ENCODE results near the gene SYNGR3. TPM values are rescaled to one million over a fixed set of nuclear protein-coding genes. Genes with fewer than 3 reads are reported as not detected.

The SYNGR3 gene
- total RNA-seq, 1 experiment from 2014 or later, result 0.81 TPM

DNA sequence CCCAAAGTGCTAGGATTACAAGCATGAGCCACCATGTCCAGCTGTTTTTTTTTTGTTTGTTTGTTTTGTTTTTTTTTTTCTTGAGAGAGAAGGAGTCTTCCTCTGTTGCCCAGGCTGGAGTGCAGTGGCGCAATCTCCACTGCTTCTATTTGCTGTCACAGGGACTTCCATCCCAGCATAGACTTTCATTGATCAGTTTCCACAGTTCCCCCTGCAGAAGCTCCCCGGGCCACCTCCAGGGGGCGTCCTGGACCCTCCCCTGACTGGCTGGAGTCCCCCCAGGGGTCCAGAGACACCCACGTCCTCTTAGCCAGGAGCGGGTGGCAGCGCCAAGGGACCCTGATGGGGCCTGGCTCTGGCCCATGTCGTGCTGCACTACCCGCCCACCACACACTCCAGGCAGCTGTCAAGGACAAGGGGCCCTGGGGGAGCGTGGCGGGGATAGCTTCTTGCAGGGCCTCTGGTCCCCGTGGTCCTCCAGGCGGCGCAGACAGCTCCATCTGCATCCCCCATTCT, 26.7 kb downstream of the SYNGR3 start:
- DNase-seq, result peak; percentile 63 to 64
- Histone ChIP-seq H3K4me1 (peaks cover 12% of the 10 kb centered on the region), H3K27ac (no peak overlapping the region), H3K4me3 (no peak overlapping the region), H3K9me3 (replicated peaks) (no peaks in the 10 kb centered on the region), H3K36me3 (no peaks in the 10 kb centered on the region), H3K27me3 (peaks cover 8% of the 10 kb centered on the region; the same call in 1 of the 2 replicates)

DNA sequence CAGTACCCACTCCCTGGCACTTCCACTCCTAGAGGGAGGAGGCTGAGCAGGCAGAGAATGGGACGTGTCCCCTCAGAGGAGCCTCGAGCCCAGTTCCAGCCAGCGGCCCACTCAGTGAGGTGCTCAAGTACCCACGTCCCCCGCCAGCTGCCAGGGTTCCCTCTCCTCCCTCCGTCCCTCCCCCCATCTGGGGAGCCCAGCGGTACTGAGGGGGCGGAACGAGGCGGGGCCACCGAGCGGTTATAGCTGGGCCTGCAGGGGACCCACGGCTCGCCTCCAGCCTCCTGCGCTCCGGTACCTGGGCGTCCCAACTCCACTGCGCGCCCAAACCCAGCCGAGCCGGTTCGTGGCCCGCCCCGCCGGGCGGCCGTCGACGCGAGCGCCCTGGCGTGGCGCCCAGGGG, 29.7 kb downstream of the SYNGR3 start, which contains the start of gene NPW:
Gene NPW (plus strand): TSS at position 268 of the 403 bp plus-strand sequence.
- Histone ChIP-seq H3K27ac (no peak within 1 kb of the TSS), H3K9me3 (replicated peaks) (no peaks in the 10 kb centered on the region), H3K4me3 (peak within 1 kb of the TSS; percentile 21; the same call in 1 of the 2 replicates), H3K4me1 (peaks cover 12% of the 10 kb centered on the region), H3K36me3 (no peaks in the 10 kb centered on the region), H3K27me3 (peaks cover 8% of the 10 kb centered on the region; the same call in 1 of the 2 replicates)
- peak in 1 of 2 experiments; percentile 37 for DNase-seq

DNA sequence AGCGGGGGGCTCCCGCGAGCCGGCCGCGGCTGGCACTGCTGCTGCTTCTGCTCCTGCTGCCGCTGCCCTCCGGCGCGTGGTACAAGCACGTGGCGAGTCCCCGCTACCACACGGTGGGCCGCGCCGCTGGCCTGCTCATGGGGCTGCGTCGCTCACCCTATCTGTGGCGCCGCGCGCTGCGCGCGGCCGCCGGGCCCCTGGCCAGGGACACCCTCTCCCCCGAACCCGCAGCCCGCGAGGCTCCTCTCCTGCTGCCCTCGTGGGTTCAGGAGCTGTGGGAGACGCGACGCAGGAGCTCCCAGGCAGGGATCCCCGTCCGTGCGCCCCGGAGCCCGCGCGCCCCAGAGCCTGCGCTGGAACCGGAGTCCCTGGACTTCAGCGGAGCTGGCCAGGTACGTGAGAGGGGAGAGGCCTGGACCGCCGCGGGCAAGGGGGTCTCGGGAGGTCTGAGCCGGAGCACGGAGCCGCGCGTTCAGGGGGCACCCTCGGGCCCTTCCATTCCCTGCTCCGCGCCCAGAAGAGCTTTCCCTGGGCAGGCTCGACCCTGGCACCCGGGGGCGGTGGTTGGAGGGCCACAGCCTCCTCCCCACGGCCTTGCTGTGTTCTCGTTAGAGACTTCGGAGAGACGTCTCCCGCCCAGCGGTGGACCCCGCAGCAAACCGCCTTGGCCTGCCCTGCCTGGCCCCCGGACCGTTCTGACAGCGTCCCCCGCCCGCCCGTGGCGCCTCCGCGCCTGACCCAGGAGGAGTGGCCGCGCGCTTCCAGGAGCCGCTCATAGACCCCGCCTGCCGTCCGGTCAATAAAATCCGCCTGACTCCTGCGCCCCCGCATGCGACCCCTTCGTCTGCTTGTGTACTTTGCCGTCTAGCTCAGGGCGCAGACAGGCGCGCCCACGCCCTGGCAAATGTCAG, 30.4 kb downstream of the SYNGR3 start:
- Histone ChIP-seq H3K27ac (no peak overlapping the region), H3K9me3 (replicated peaks) (no peaks in the 10 kb centered on the region), H3K4me3 (peak overlapping the region; percentile 21; the same call in 1 of the 2 replicates), H3K36me3 (no peaks in the 10 kb centered on the region), H3K4me1 (peaks cover 12% of the 10 kb centered on the region), H3K27me3 (peaks cover 8% of the 10 kb centered on the region; the same call in 1 of the 2 replicates)
- DNase-seq, result no peak

DNA sequence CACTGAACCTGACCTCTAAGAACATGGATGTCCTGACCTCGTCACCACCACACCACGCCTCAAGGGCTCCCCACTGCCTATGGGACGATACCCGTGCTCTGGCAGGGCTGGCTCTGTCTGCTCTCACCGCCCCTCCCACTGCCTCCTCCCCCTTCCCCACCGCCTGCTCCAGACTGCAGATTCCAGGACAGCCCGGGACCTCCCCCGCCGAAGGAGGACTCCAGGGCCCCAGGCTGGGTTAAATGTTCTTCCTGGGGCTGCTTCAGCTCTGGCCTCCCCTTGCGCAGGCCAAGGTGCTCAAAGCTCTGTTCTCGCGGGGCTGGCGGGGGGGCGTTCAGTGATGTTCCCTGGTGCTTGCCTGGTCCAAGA, 32.9 kb downstream of the SYNGR3 start:
- Histone ChIP-seq H3K27ac (no peak overlapping the region), H3K4me3 (peak overlapping the region; percentile 49), H3K36me3 (no peaks in the 10 kb centered on the region), H3K27me3 (peaks cover 19% of the 10 kb centered on the region; the same call in 1 of the 2 replicates), H3K4me1 (no peaks in the 10 kb centered on the region; the same call in 1 of the 2 replicates), H3K9me3 (replicated peaks) (no peaks in the 10 kb centered on the region)
- DNase-seq, result peak; percentile 58 to 63

GRCh38 chr16:2023092-2024031, 33.6 kb downstream of the SYNGR3 start:
- H3K27ac ChIP-seq, result peak overlapping the region; percentile 17; the same call in 1 of the 2 replicates
- H3K9me3 ChIP-seq (replicated peaks), result no peaks in the 10 kb centered on the region
- no peaks in the 10 kb centered on the region for H3K36me3 ChIP-seq
- peaks cover 25% of the 10 kb centered on the region; the same call in 1 of the 2 replicates for H3K27me3 ChIP-seq
- no peaks in the 10 kb centered on the region; the same call in 1 of the 2 replicates for H3K4me1 ChIP-seq
- H3K4me3 ChIP-seq, result peak overlapping the region; percentile 49
- DNase-seq, result peak; percentile 84 to 93

DNA sequence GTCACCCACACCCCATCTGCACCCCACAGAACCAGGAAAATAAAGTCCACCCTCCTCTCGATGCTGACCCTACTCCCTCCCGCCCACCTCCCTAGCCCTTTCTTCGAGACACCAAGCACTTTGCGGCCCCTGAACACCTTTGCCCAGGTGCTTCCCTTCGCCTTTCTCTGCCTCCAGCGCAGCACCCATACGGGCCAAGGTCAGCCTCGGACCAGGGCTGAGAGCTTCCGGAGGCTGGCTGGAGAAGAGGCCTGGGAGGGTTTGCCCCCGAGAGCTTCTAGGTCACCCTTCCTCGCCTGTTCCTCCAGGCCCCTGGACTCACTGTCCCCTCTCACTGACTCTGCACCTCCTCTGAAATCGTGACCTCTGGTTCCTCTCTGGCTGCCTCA, 34.3 kb downstream of the SYNGR3 start:
- H3K36me3 ChIP-seq, result no peaks in the 10 kb centered on the region
- no peak overlapping the region for H3K27ac ChIP-seq
- H3K27me3 ChIP-seq, result peaks cover 21% of the 10 kb centered on the region; the same call in 1 of the 2 replicates
- no peaks in the 10 kb centered on the region for H3K9me3 ChIP-seq (replicated peaks)
- peak overlapping the region; percentile 49; the same call in 1 of the 2 replicates for H3K4me3 ChIP-seq
- no peak for DNase-seq
- H3K4me1 ChIP-seq, result no peaks in the 10 kb centered on the region; the same call in 1 of the 2 replicates

DNA sequence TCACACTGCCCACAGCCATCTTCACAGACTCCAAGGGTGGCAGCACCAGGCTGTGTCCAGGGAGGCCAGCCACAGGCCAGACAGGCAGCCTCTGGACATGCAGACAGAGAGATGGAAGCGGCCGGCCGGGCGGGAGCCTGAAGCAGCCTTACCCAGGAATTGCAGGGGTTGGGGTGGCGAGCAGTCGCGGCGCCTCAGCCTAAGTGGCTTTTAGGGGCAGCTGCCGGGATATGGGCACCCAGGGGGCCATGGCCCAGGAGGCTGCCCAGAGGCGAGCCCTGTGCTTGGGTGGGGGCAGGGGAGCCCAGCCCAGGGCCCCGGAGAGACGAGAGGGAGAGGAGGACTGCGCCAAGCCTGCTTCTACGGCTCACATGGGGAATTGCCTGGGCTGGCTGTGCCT, 35.5 kb downstream of the SYNGR3 start:
- Histone ChIP-seq H3K27me3 (peaks cover 17% of the 10 kb centered on the region; the same call in 1 of the 2 replicates), H3K27ac (no peak overlapping the region), H3K4me1 (no peaks in the 10 kb centered on the region; the same call in 1 of the 2 replicates), H3K4me3 (no peak overlapping the region), H3K36me3 (no peaks in the 10 kb centered on the region), H3K9me3 (replicated peaks) (no peaks in the 10 kb centered on the region)
- DNase-seq, result no peak

DNA sequence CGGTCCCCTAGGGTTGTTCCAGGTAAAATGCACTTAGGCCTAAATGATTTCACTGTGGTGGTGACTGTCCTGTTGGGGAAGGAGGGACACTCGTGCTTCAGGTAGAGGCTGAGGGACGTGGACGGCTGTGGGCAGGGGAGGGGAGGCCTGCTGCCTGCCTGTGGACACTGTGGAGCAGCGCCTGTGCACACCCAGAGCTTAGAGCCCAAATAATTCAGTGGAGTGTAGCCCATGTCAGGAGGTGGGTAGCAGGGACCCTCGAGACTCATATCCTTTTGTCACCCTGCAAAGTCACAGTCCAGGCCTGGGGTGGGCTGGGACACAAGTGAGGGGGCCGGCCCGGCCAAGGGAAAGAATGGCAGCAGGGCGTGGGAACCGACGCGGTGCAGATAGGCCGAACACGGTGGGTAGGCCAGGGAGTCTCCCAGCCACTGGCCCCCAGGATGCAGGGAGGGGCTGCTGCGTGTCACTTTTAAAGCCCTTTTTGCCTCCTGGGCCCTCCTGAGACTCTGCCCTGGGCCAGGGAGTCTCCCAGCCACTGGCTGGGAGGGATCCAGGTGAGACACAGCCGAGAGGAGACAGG, 36.2 kb downstream of the SYNGR3 start:
- H3K4me1 ChIP-seq, result no peaks in the 10 kb centered on the region; the same call in 1 of the 2 replicates
- no peaks in the 10 kb centered on the region for H3K9me3 ChIP-seq (replicated peaks)
- no peak overlapping the region for H3K4me3 ChIP-seq
- peaks cover 17% of the 10 kb centered on the region; the same call in 1 of the 2 replicates for H3K27me3 ChIP-seq
- DNase-seq, result no peak
- no peaks in the 10 kb centered on the region for H3K36me3 ChIP-seq
- H3K27ac ChIP-seq, result no peak overlapping the region

- Histone ChIP-seq H3K27me3 (peaks cover 17% of the 10 kb centered on the region; the same call in 1 of the 2 replicates), H3K9me3 (replicated peaks) (no peaks in the 10 kb centered on the region), H3K36me3 (no peaks in the 10 kb centered on the region), H3K4me3 (peak within 1 kb of the TSS; percentile 31; the same call in 1 of the 2 replicates), H3K4me1 (no peaks in the 10 kb centered on the region; the same call in 1 of the 2 replicates), H3K27ac (no peak within 1 kb of the TSS)
- no peak for DNase-seq
Observed at GRCh38 chr16:2026461-2027023, 36.8 kb downstream of the SYNGR3 start, which contains the start of gene NHERF2. NHERF2 (plus strand) TSS chr16:2026902; CDS start chr16:2027006, 104 bp downstream.

GRCh38 chr16:2027024-2028010, 37.5 kb downstream of the SYNGR3 start:
- H3K4me3 ChIP-seq, result peak overlapping the region; percentile 31; the same call in 1 of the 2 replicates
- H3K36me3 ChIP-seq, result no peaks in the 10 kb centered on the region
- H3K9me3 ChIP-seq (replicated peaks), result no peaks in the 10 kb centered on the region
- H3K4me1 ChIP-seq, result peaks cover 2% of the 10 kb centered on the region
- DNase-seq, result no peak
- H3K27ac ChIP-seq, result no peak overlapping the region
- peaks cover 17% of the 10 kb centered on the region; the same call in 1 of the 2 replicates for H3K27me3 ChIP-seq

GRCh38 chr16:2028146-2028545, 38.4 kb downstream of the SYNGR3 start:
- H3K4me3 ChIP-seq, result no peak overlapping the region
- peaks cover 11% of the 10 kb centered on the region for H3K4me1 ChIP-seq

DNA sequence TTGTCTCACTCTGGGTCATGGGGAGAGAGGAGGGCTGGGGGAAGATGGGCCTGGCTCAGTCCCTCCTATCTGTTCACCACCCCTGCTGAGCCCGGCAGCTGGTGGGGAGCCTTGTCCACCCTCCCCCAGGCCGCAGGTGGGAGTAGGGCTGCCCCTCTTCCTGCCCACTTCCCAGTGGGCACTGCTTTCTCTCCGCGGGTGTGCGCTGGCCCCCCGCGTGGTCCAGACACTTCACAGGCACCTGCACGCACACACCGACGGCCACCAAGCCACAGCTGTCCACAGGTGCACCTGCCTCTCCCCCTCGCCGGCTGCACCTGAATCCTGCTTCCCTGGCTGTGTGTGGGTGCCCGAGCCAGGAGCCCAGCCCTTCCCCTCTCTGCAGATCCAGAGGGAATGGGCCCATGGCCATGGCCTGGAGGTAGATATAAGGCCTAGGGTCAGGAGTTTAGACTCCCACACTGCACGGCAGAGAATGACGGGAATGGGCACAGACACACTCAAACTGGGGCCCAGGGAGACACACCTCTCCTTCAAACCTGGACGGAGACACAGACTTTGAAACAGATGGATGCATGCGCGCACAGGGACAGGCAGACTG, 39.0 kb downstream of the SYNGR3 start:
- Histone ChIP-seq H3K9me3 (replicated peaks) (no peaks in the 10 kb centered on the region), H3K27me3 (peaks cover 17% of the 10 kb centered on the region; the same call in 1 of the 2 replicates), H3K4me1 (peaks cover 13% of the 10 kb centered on the region), H3K27ac (no peak overlapping the region), H3K4me3 (no peak overlapping the region), H3K36me3 (no peaks in the 10 kb centered on the region)
- no peak for DNase-seq

More at GRCh38 chr16:2028146-2028545, 38.4 kb downstream of the SYNGR3 start:
- peaks cover 17% of the 10 kb centered on the region; the same call in 1 of the 2 replicates for H3K27me3 ChIP-seq
- no peak overlapping the region for H3K27ac ChIP-seq
- DNase-seq, result no peak
- H3K9me3 ChIP-seq (replicated peaks), result no peaks in the 10 kb centered on the region
- no peaks in the 10 kb centered on the region for H3K36me3 ChIP-seq
